GM18858 (cell line): ENCODE results near the gene MBLAC2.

Source experiments
- ATAC-seq: cut with Tn5 transposase; IDR thresholded peaks from one replicate; pipeline ENCODE4 v1.9.1; 2021; ENCODE audit not compliant: unreplicated experiment

MBLAC2 gene

GRCh38 chr5:90472783-90473395 is 1.7 kb downstream of the MBLAC2 start:
- no peak for ATAC-seq

GRCh38 chr5:90461288-90461687 is 13.3 kb downstream of the MBLAC2 start:
- ATAC-seq: no peak

GRCh38 chr5:90446961-90447360 is 27.6 kb downstream of the MBLAC2 start:
- ATAC-seq: no peak

GRCh38 chr5:90440644-90441043 is 33.9 kb downstream of the MBLAC2 start:
- ATAC-seq: no peak

- ATAC-seq: no peak
Observed at GRCh38 chr5:90438100-90438499, 36.5 kb downstream of the MBLAC2 start.

GRCh38 chr5:90437663-90438062 is 36.9 kb downstream of the MBLAC2 start:
- ATAC-seq: no peak

GRCh38 chr5:90434116-90434714 is 40.4 kb downstream of the MBLAC2 start:
- no peak for ATAC-seq

GRCh38 chr5:90424245-90424644 is 50.3 kb downstream of the MBLAC2 start:
- ATAC-seq: peak; percentile 56

- ATAC-seq: no peak
Observed at GRCh38 chr5:90421136-90421535, 53.4 kb downstream of the MBLAC2 start.

GRCh38 chr5:90418214-90418613 is 56.4 kb downstream of the MBLAC2 start:
- no peak for ATAC-seq

- ATAC-seq: no peak
Observed at GRCh38 chr5:90410178-90410762, 64.3 kb downstream of the MBLAC2 start.

GRCh38 chr5:90409318-90410177 is 65.0 kb downstream of the MBLAC2 start, which contains the start of gene CETN3:
Gene CETN3 (minus strand): TSS chr5:90409756. CDS start chr5:90409661, 95 bp downstream.
- ATAC-seq: peak; percentile 86

GRCh38 chr5:90408571-90409317 is 65.8 kb downstream of the MBLAC2 start:
- ATAC-seq: peak; percentile 4
